HG03469 (cell line): Measurements from ENCODE around the gene FOXD3.

Experiments used
- ATAC-seq: cut with Tn5 transposase; IDR thresholded peaks from one replicate; pipeline ENCODE4 v1.9.1; 2021; ENCODE audit warnings: mild to moderate bottlenecking, moderate library complexity, moderate number of reproducible peaks; ENCODE audit not compliant: unreplicated experiment

FOXD3 gene

GRCh38 chr1:63320022-63320721 lies 2.2 kb upstream of the FOXD3 start:
- no peak for ATAC-seq

GRCh38 chr1:63321066-63321784 lies 1.1 kb upstream of the FOXD3 start:
- ATAC-seq: no peak

DNA sequence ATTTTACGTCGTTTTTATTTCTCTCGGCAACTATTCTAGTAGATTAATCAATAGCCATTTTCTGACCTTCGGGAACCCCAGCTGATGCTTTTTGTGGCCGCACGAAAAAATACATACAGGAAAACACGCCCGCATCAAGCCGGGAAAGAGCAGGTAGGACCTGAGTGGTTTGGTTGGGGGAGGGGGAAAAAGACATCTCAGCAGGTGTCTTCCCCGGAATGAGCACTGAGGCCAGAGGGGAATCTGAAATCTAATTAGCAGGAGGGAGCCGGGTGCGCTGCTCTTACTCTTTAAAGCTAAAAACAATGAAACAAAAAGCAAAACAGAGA lies 618 bp upstream of the FOXD3 start:
- no peak for ATAC-seq

DNA sequence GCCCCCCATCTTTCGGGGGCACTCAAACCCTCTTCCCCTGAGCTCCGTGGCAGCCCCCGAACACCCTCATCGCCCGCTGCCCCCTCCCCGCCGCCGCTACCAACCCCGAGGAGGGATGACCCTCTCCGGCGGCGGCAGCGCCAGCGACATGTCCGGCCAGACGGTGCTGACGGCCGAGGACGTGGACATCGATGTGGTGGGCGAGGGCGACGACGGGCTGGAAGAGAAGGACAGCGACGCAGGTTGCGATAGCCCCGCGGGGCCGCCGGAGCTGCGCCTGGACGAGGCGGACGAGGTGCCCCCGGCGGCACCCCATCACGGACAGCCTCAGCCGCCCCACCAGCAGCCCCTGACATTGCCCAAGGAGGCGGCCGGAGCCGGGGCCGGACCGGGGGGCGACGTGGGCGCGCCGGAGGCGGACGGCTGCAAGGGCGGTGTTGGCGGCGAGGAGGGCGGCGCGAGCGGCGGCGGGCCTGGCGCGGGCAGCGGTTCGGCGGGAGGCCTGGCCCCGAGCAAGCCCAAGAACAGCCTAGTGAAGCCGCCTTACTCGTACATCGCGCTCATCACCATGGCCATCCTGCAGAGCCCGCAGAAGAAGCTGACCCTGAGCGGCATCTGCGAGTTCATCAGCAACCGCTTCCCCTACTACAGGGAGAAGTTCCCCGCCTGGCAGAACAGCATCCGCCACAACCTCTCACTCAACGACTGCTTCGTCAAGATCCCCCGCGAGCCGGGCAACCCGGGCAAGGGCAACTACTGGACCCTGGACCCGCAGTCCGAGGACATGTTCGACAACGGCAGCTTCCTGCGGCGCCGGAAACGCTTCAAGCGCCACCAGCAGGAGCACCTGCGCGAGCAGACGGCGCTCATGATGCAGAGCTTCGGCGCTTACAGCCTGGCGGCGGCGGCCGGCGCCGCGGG lies 837 bp downstream of the FOXD3 start:
- no peak for ATAC-seq

DNA sequence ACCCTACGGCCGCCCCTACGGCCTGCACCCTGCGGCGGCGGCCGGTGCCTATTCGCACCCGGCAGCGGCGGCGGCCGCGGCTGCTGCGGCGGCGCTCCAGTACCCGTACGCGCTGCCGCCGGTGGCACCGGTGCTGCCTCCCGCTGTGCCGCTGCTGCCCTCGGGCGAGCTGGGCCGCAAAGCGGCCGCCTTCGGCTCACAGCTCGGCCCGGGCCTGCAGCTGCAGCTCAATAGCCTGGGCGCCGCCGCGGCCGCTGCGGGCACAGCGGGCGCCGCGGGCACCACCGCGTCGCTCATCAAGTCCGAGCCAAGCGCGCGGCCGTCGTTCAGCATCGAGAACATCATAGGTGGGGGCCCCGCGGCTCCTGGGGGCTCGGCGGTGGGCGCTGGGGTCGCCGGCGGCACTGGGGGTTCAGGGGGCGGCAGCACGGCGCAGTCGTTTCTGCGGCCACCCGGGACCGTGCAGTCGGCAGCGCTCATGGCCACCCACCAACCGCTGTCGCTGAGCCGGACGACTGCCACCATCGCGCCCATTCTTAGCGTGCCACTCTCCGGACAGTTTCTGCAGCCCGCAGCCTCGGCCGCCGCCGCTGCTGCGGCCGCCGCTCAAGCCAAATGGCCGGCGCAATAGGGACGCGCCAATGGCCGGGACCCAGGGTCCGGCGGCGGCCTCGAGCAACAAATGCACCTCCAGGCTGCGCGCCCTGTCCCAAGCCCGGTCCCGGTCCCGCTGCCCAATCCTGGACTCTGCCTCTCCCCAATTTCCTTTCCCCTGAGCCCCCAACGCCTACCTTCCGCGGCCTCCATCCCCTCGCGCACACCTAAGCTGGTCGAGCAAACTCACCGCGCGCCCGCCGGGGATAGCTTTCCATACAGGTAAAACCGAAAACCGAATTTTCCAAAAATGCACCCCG lies 1.8 kb downstream of the FOXD3 start:
- ATAC-seq: no peak

DNA sequence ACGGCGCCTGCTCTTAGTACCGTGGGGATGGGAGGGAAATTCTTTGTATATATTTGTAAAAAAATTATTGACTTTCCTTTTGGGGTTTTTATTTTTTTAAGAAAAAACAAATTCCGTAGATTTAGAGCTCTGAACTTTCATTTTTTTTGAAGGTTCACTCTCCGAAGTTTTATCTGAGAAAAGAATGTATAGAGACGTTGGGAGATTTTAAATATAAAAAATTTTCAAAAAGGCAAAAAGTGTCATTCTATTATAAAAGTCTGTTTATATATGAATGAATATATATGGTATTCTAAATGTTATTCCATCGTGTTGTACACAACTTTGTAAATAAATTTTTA lies 2.4 kb downstream of the FOXD3 start:
- no peak for ATAC-seq

DNA sequence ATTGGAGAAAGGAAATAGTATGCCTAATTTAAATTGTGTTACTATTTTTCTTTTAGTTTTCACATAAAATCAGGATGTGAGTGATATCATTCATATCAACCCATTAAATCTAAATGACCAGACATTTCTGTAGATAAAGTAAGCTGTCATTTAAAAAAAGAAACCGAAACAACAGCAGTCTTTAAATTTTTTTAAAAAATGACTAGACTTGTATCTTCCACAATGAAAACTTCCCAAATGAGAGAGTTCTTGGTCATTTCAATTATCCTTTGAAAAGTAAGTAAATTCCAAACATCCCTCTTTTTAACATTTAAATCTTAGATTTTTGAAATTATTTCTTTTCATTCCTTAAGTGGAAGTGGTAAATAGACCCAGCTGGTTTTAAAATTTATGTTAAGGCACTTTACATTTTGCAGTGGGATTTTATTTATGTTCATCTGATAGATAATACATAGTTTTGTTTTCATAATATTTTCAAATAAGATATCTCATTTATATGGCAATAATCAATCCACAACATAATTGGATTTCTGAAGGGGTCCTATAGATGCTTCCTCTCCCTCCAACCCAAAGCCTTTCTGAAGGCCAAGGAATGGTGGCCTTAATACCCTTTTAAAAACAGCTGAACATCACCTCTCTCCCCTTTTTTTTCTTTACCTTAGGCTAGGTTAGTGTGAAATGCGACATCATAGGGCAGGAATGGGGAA lies 3.1 kb downstream of the FOXD3 start:
- ATAC-seq: no peak

GRCh38 chr1:63326106-63326472 lies 3.7 kb downstream of the FOXD3 start:
- ATAC-seq: no peak

- no peak for ATAC-seq
These were observed 4.4 kb downstream of the FOXD3 start for GRCh38 chr1:63326473-63327380.

DNA sequence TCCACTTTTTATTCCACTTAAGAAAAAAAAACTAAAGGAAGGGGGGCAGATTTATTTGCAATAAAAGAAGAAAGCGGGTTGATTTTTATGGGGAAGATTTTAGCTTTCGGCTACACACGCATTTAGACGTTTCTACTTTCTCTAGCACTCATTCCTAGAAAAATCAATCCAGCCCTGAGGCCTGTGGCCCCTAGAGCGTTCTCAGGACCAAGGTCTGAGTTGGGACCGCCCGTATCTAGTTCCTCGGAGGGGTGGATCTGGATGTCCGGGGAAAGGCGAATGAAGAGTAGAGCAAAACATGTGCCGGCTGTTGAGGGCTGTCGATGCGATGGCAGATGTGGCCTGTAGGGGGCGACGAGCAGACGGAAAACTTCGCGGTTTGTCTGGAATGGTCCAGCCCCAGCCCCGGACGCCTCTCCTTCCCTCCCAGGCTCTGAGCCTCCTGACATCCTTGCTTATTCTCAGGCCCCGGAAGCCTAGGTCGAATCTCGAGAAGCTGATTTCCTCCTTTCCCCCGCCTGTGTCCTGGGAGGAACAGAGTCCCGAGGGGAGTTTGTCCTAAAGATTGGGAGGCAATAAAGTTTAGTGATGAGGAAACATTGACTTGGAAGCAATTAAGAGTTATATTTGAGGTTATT lies 5.2 kb downstream of the FOXD3 start:
- no peak for ATAC-seq

GRCh38 chr1:63328122-63328521 lies 5.8 kb downstream of the FOXD3 start:
- no peak for ATAC-seq

DNA sequence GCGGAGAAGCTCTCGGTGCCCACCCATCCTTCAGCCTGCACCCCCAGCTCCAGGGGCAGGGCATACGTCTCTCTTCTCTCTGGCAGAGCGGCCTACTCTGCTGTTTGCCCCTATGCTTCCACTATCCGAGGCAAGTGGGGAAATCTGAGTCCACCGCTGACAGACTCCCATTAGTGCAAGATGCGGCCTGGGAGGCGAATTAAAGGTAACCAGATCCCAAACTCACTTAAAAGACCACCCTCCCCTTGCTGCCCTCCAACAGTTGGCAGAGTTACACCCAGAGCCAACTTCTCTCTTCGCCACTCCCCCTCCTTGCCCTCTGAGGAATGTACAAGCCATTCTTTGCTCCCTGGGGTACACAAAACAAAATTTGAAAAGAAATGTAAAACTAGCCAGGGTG lies 6.4 kb downstream of the FOXD3 start:
- ATAC-seq: no peak

GRCh38 chr1:63329621-63330330 lies 7.4 kb downstream of the FOXD3 start:
- no peak for ATAC-seq

DNA sequence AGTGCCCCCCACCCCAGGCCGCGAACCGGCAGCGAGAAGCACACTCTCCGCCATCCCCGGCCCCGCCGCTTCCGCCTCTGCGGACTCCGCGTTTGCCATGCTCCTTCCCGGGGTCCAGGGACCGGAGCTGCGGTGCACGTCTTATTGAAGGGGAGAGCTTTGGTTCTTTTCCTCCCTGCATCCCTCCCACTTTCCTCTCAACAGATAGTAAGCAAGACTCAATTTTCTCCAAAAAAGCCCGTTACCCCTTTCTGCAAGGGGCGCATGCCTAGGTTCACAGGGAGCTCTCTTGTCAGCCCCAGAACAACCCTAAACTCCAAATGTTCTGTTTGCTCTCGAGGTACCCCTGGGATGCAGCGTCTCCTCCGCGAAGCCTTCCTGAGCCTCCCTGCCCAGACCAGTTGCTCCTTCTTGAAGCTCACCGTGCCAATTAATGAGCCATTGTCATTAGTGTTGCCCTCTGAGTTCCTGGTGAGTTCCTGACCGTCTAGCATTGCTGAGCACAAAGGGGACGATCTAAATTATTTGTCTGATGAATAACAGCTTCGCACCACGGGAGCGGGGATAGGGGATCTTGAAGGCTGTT lies 8.1 kb downstream of the FOXD3 start:
- ATAC-seq: no peak

DNA sequence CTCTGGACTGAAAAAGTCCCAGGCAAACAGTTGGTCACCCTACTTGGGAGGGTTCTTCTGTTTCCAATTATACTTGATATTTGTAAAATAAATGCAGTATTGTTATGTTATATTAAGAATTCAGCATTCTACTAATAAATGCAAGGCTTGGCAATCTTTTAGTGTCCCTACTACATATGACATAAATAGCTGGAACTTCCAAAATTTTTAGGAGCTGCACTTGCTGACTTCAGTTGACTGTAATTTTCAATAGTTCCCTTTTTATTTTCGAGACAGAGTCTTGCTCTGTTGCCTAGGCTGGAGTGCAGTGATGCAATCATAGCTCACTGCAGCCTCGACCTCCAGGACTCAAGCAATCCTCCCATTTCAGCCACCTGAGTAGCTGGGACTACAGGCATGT lies 20.0 kb downstream of the FOXD3 start:
- ATAC-seq: no peak

- ATAC-seq: no peak
These were observed 21.6 kb downstream of the FOXD3 start for GRCh38 chr1:63343922-63344321.

DNA sequence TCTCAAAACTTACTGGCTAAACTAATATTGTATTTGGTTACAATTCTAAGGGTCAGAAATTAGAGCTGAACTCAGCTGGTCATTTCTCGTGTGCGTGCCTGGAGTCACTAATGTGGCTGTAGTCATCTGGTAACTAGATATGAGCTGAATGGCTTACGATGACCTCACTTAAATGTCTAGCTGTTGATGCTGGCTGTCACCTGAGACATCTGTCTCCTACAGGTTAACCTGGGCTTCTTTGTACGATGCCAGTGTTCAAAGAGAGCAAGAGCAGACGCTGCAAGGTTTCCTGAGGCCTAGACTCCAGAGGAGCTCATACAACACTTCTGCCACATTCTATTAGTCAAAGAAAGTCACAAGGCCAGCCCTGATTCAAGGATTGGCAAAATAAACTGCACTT lies 28.0 kb downstream of the FOXD3 start:
- no peak for ATAC-seq

GRCh38 chr1:63352736-63353135 lies 30.4 kb downstream of the FOXD3 start:
- no peak for ATAC-seq
